Adrenal gland (tissue), 5 donors: ENCODE measurements around the gene PCNX2.

Experiments
- POLR2A ChIP-seq, 2 donors: fragments of 450-650 bp; IDR thresholded peaks; one replicate each; pipeline ENCODE4 v1.6.1; 2017; ENCODE audit warnings: antibody characterized with exemption in 2 of 2, mild to moderate bottlenecking in 2 of 2, moderate library complexity in 1 of 2
- TF ChIP-seq, protein P1 (sequence below), 6 experiments: fragments of 450-650 bp in 4 of 6; fragments of 200-600 bp in 2 of 6; sonication (generic) in 1 of 6; IDR thresholded peaks; 1 replicate in 5 of 6; 2 replicates in 1 of 6; pipeline versions ENCODE4 v1.5.1 to v1.8.0; 2016 to 2021; ENCODE audit warnings: antibody characterized with exemption in 6 of 6, mild to moderate bottlenecking in 2 of 6, moderate library complexity in 1 of 6
- donor health status: DM: no; HTN: no; CAD: no.

DNA sequence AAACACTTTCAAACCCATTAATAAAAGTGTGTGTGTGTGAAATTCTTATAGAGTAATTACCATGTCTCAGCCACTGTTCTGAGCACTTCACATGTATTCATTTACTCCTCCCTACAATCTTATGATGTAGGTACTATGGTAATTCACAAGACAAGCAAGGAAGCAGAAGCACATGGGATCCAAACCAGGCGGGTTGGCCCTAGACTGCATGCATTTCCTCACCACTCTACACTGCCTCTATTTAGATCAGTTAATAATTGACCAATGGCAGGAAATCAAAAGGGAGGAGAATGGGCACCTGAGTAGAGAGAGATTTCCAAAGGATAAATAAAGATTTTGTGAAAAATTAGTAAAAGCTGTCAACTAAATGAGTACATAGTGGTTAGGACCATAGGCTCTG is 47.7 kb upstream of the PCNX2 start:
- TF ChIP-seq, protein P1, sequence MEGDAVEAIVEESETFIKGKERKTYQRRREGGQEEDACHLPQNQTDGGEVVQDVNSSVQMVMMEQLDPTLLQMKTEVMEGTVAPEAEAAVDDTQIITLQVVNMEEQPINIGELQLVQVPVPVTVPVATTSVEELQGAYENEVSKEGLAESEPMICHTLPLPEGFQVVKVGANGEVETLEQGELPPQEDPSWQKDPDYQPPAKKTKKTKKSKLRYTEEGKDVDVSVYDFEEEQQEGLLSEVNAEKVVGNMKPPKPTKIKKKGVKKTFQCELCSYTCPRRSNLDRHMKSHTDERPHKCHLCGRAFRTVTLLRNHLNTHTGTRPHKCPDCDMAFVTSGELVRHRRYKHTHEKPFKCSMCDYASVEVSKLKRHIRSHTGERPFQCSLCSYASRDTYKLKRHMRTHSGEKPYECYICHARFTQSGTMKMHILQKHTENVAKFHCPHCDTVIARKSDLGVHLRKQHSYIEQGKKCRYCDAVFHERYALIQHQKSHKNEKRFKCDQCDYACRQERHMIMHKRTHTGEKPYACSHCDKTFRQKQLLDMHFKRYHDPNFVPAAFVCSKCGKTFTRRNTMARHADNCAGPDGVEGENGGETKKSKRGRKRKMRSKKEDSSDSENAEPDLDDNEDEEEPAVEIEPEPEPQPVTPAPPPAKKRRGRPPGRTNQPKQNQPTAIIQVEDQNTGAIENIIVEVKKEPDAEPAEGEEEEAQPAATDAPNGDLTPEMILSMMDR (IDR thresholded peaks at IDR 0.05) = no peak
- no peak for TF ChIP-seq POLR2A (IDR thresholded peaks at IDR 0.05)
